Adrenal gland (tissue), 12 donors: ENCODE results near the gene CRYBA4. TPM values are rescaled to one million over a fixed set of nuclear protein-coding genes. Genes with fewer than 3 reads are reported as not detected.

ENCODE experiments used
- DNase-seq, 7 donors: peaks; one replicate each; pipeline ENCODE4 v3.0.0-alpha.2; 2019 to 2020
- H3K27ac ChIP-seq, 5 donors: fragments of 200-600 bp; sonication (generic) in 4 of 5; 1 replicate in 3 of 5; 2 replicates in 2 of 5; pipeline versions ENCODE4 v1.5.1 to v1.8.0; 2016 to 2020; ENCODE audit warnings: mild to moderate bottlenecking in 1 of 5
- H3K27me3 ChIP-seq: fragments of 200-600 bp; 2 replicates; pipeline ENCODE4 v1.8.0; 2021
- H3K36me3 ChIP-seq, 2 donors: fragments of 200-600 bp; replicated peaks in 1 of 2; 1 replicate in 1 of 2; 2 replicates in 1 of 2; pipeline versions ENCODE4 v1.5.1 to v1.8.0; 2018 to 2022
- H3K4me1 ChIP-seq, 2 donors: fragments of 200-600 bp; replicated peaks in 1 of 2; 1 replicate in 1 of 2; 2 replicates in 1 of 2; pipeline versions ENCODE4 v1.5.1 to v1.8.0; 2018 to 2021
- H3K4me3 ChIP-seq, 4 donors: fragments of 200-600 bp; sonication (generic) in 3 of 4; one replicate each; pipeline ENCODE4 v1.5.1; 2016 to 2018
- H3K9me3 ChIP-seq, 3 donors: fragments of 200-600 bp; sonication (generic) in 1 of 3; replicated peaks in 1 of 3; 1 replicate in 2 of 3; 2 replicates in 1 of 3; pipeline versions ENCODE4 v1.5.1 to v1.8.0; 2016 to 2021
- CTCF ChIP-seq, 6 experiments: fragments of 450-650 bp in 4 of 6; fragments of 200-600 bp in 2 of 6; sonication (generic) in 1 of 6; IDR thresholded peaks; 1 replicate in 5 of 6; 2 replicates in 1 of 6; pipeline versions ENCODE4 v1.5.1 to v1.8.0; 2016 to 2021; ENCODE audit warnings: antibody characterized with exemption in 6 of 6, mild to moderate bottlenecking in 2 of 6, moderate library complexity in 1 of 6
- POLR2A ChIP-seq, 2 donors: fragments of 450-650 bp; IDR thresholded peaks; one replicate each; pipeline ENCODE4 v1.6.1; 2017; ENCODE audit warnings: antibody characterized with exemption in 2 of 2, mild to moderate bottlenecking in 2 of 2, moderate library complexity in 1 of 2
- WGBS, 4 donors: extraction: QIAGEN DNeasy Blood & Tissue Kit in 2 of 4; methylation state at CpG; one replicate each; pipeline versions ENCODE4 v1.1.5 to v1.1.7; 2013 to 2017; 5-methylcytosine and 5-hydroxymethylcytosine counted together
- intact Hi-C, 2 donors: fragments of 100-400 bp; cut with DNase I; formaldehyde crosslinking; loops; one replicate each; pipeline versions ENCODE4 v1.14.1 to v1.15.0; 2022 to 2023
- polyA plus RNA-seq, 3 donors: library from polyadenylated mRNA; stranded (reverse); fragments of 200-250 nt in 2 of 3; fragments of 350-450 nt in 1 of 3; fragmentation: Illumina TruSeq in 1 of 3; extraction: RNeasy Lipid Tissue Mini Kit (QIAGEN cat#74804) in 1 of 3; gene quantifications; one replicate each; pipeline ENCODE4 v1.2.3, GENCODE V29; 2013 to 2014
- total RNA-seq, 9 donors: library from RNA; depleted of rRNA in 4 of 9; stranded (reverse); fragments of >200 nt in 4 of 9; fragments of 120-200 nt in 1 of 9; fragmentation: NEBNext Ultra II Directional in 1 of 9; extraction: Animal tissue kit (Norgen Biotek cat#: 25700) in 1 of 9; gene quantifications; one replicate each; pipeline versions ENCODE4 v1.1.0 to v1.2.4, GENCODE V29; 2013 to 2023
- donor health status: healthy with polysubstance abuse.
- donor health status: Bipolar disorder and iron deficiency.
- donor health status: DM: yes; HTN: yes; CAD: no.
- donor health status: DM: no; HTN: no; CAD: no.
- donor health status: DM: no; HTN: no; CAD: no.
- donor health status: DM: yes; HTN: yes; CAD: no.

CRYBA4 gene
- total and polyA plus RNA-seq, 12 donors = not detected

DNA sequence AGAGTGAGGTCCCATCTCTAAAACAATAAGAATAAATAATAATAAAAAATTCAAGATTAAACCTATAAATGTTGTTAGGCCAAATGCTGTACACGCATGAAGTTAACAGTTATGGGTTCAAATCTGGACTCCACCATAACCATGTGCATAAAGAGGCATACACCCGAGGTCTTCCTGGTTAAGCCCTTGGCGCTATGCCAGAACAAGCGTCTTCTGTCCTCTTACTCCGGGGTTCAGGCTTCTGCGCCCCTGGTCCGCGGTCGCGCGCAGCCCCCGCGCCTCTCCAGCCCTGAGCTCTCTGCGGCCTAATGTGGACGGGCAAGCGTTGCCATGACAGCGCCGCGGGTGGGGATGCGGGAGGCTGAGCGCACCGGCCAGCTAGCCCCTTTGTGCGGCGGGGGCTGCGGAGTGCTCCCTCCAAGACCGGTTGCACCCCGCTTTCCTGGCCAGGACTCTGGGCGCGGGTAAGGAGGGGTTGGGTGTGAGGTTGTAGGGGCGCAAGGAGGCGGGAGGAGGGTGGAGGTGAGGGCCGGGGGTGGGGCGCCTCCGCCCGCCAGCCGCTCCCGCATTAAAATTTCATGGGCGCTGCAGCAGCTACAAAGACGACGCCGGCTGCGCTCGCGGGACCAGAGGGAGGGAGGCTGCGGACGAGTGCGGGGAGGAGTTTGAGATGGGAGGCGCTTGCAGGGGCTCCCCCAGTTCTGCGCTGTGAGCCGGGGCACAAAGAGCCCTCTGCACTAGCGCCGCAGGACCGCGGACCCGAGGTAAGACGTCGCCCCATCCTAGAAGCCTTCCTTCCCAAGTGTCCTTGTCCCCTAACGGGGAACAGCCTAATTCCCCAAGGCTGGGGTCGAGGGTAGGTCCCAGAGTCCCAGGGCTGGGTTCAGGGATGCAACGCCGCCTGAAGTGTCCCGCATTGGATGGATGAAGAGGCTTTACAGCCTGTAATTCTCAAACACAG is 35.4 kb downstream of the CRYBA4 start, which contains the start of gene MIAT:
TSS of gene MIAT (plus strand) at position 698 of the 961 bp plus-strand sequence.
- peak within 1 kb of the TSS in 1 of 5 donors; percentile 49 for H3K27ac ChIP-seq
- no peaks in the 10 kb centered on the region for H3K9me3 ChIP-seq
- H3K4me1 ChIP-seq = peaks cover 0 to 23% of the 10 kb centered on the region in 2 donors
- peaks cover 20% of the 10 kb centered on the region for H3K27me3 ChIP-seq
- peak within 1 kb of the TSS in 1 of 4 donors; percentile 42 for H3K4me3 ChIP-seq
- H3K36me3 ChIP-seq = no peaks in the 10 kb centered on the region
- DNase-seq = peak in 1 of 7 donors; percentile 72
- WGBS, 4 donors = 2 to 7% (median 4%) methylated on average over 10 to 62 of the region's 62 CpGs
- intact Hi-C loops = no loop called here
- no peak for TF ChIP-seq CTCF (IDR thresholded peaks at IDR 0.05)

- H3K4me3 ChIP-seq = peak overlapping the region in 1 of 4 donors; percentile 42
- H3K27ac ChIP-seq = peak overlapping the region in 1 of 5 donors; percentile 49
- peaks cover 0 to 23% of the 10 kb centered on the region in 2 donors for H3K4me1 ChIP-seq
- no peak for TF ChIP-seq CTCF (IDR thresholded peaks at IDR 0.05)
- no peak for TF ChIP-seq POLR2A (IDR thresholded peaks at IDR 0.05)
- no peak for DNase-seq
- WGBS, 4 donors = 3 to 7% (median 5%) methylated on average over 11 of the region's 11 CpGs
- H3K9me3 ChIP-seq = no peaks in the 10 kb centered on the region
- no peaks in the 10 kb centered on the region for H3K36me3 ChIP-seq
- peaks cover 20% of the 10 kb centered on the region for H3K27me3 ChIP-seq
- intact Hi-C loops = no loop called here
These were observed 36.4 kb downstream of the CRYBA4 start for GRCh38 chr22:26658161-26658560.

DNA sequence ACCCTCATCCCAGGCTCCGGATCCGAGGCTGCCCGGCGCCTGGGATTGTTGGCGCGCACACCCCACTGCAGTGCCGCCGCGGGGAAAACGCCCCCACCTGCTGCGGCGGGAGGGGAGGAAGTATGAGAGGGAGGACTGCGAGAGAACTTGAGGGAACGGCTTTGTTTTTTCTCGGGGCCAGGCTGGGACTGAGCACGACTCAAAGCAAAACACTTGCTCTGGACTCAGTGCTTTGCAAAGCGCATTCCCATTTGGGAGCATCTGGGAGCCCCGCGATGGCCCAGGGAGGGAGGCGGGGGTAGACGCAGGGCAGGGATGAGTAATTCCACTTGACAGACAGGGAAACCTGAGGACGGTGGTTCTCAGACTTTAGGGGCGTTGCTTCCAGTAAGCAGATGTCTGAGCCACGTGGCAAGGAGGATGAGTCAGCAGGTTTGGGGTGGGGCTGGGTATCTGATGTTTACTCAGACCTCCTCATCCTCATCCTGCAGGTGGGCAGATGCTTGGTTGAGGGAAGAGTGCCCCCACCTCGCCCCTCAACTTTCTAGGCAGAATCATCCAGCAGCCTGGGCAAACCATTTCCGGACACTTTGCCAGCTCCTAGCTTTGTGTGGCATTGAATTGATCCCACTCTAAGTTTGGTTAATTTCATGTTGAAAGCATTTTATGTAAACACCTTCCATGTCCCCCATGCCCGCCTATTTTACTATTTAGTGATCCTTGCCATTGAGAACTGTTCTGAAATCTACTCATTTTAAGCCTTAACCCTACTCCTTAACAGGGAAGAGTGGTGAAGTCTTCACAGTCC is 37.1 kb downstream of the CRYBA4 start:
- WGBS, 4 donors = 3 to 6% (median 4%) methylated on average over 19 to 27 of the region's 27 CpGs
- Histone ChIP-seq H3K4me1 (peaks cover 0 to 23% of the 10 kb centered on the region in 2 donors), H3K27me3 (peaks cover 20% of the 10 kb centered on the region), H3K4me3 (peak overlapping the region in 1 of 4 donors; percentile 42), H3K9me3 (no peaks in the 10 kb centered on the region), H3K27ac (peak overlapping the region in 1 of 5 donors; percentile 49), H3K36me3 (no peaks in the 10 kb centered on the region)
- TF ChIP-seq POLR2A (IDR thresholded peaks at IDR 0.05) (no peak), CTCF (IDR thresholded peaks at IDR 0.05) (no peak)
- intact Hi-C loops = no loop called here
- DNase-seq = peak; percentile 53 to 89 (median 79)

DNA sequence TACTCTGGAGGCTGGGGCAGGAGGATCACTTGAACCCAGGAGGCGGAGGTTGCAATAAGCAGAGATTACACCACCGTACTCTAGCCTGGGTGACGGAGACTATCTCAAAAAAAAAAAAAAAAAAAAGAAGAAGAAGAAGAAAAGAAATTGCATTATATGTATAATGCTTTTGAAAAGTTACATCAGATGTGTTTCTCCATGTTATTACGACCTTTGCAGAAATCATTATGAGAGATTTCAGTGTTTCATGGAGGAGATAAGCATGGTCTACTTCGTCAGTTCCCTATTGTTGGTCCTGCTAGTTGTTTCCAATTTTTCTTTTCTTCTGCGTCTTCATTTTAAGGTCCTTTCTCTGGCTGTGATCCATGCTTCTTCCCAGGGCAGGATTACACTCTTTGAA is 38.6 kb downstream of the CRYBA4 start:
- Histone ChIP-seq H3K27ac (no peak overlapping the region), H3K27me3 (peaks cover 20% of the 10 kb centered on the region), H3K4me3 (no peak overlapping the region), H3K4me1 (peaks cover 0 to 23% of the 10 kb centered on the region in 2 donors), H3K9me3 (no peaks in the 10 kb centered on the region), H3K36me3 (no peaks in the 10 kb centered on the region)
- intact Hi-C loops = no loop called here
- no peak for DNase-seq
- TF ChIP-seq CTCF (IDR thresholded peaks at IDR 0.05) (no peak), POLR2A (IDR thresholded peaks at IDR 0.05) (no peak)
- 69 to 82% (median 79%) methylated on average over 5 to 6 of the region's 6 CpGs for WGBS, 4 donors
